HG03442 (cell line): ENCODE measurements around the gene CCDC24.

Source experiments
- ATAC-seq: cut with Tn5 transposase; IDR thresholded peaks from one replicate; pipeline ENCODE4 v1.9.1; 2021; ENCODE audit warnings: mild to moderate bottlenecking, moderate library complexity; ENCODE audit not compliant: unreplicated experiment

The CCDC24 gene

DNA sequence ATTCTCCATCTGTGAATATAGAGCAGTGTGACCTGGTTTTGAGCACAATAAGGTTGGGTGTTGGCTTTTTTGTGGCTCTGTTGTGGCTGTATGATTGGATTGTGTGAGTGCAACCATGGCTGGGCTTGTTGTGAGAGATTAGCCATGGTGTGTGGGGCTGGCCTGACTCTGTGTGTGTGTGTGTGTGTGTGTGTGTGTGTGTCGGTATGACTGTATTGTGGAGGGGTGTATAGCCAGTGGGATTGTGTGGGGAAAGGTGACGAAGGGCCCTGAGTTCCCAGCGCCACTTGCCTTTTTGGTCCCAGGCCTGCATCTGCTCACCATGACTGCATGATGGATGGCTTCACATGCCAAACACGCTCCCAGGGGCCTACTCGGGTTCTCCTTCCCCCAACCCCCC, 45.8 kb downstream of the CCDC24 start:
- ATAC-seq: no peak

DNA sequence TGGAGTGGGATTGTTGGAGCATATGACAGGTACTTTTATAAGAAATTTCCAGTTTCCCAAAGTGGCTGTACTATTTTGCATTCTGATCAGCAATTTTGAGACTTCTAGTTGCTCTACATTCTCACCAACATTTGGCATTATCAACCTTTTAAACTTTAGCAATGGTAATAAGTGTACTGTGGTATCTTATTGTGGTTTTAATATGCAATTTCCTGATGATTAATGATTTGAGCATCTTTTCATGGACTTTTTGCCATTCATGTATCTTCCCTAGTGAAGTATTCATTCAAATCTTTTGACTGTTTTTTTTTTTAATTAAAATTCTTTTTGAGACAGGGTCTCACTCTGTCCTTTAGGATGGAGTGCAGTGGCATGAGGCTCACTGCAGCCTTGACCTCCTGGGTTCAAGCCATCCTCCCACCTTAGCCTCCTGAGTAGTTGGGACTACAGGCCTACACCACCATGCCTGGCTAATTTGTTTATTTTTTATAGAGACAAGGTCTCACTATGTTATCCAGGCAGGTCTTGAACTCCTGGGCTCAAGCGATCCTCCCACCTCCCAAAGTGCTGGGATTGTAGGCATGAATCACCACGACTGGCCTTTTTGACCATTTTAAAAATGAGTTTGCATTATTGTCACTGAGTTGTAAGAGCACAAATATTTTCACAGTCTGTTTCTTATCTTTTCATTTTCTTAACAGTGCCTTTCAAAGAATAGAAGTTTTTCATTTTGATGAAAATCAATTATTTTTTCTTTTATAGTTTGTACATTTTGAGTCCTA, 47.7 kb downstream of the CCDC24 start:
- ATAC-seq: no peak

DNA sequence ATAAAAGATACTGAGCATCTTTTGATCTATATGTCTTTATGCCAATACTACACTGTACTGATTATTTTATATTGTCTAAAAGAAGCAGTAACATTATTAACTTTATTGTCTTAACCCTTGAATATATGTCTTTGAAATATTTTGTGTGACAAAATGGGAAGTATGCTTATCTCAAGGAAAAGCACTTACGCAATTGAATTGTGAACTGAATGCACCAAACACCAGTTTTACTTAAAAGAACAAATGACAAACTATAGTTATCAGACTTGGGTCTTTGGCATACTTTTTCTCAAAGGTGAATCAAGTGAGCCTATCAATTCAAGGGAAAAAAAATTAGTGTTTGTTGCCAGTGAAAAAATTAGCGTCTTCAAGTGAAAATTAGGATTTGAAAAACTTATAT, 49.0 kb downstream of the CCDC24 start:
- ATAC-seq: no peak

DNA sequence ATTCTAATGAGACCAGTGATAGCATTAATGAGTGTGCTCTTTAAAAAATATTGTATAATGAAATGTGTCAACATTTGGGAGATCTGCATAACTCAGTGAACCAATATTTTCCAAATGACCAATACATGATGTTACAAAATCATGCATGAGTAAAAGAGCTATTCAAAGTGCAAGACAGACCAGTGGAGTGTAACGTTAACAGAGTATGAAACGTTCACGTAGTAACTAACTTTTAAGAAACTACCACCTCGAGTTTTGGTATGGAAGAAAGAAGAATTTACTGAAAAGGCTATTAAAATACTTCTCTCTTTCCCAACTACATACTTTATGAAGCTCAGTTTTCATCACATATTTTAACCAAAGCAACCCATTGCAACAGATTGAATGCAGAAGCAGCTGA, 49.4 kb downstream of the CCDC24 start:
- ATAC-seq: no peak

DNA sequence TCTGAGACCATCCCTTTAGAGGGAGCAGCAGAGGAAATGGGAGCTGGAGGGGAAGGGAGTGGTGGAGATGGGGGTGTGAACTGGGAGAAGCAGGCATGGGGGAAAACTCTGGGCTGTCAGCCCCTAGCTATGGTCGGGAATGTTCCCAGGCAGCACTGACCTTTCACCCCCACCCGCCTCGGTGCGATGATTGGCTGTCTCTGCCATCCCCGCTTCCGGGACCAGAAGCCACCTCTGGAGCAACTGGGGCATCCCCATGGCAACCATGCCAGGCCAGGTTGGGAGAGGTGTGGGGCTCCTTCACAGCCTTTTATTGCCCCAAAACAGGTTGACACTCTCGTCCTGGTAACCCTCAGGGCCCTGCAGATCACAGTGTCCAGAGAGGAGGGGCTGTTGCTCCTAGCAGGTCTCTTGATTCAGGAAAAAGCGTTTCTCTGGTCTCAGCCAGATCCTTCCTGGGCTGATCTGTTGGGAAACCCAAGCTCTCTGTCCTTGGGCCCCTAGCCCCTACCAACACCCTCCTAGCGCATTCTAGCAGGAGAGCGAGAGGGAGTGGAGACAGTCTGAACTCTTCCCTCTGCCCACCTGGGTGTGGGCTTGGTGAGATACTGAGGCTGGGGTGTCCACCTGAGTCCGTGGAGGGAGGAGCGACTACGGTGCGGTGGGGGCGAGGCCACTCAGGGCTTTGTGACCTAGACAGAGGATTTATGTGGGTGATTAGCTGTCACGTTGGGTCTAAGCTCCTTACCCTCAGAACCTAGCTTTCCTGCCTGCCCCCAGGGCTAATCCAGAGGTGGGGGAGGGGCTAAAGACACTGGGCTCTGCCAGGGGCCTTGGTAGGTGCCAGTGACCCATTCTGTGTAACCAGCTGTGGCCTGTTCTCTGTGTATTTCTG, 52.0 kb downstream of the CCDC24 start:
- ATAC-seq: no peak

DNA sequence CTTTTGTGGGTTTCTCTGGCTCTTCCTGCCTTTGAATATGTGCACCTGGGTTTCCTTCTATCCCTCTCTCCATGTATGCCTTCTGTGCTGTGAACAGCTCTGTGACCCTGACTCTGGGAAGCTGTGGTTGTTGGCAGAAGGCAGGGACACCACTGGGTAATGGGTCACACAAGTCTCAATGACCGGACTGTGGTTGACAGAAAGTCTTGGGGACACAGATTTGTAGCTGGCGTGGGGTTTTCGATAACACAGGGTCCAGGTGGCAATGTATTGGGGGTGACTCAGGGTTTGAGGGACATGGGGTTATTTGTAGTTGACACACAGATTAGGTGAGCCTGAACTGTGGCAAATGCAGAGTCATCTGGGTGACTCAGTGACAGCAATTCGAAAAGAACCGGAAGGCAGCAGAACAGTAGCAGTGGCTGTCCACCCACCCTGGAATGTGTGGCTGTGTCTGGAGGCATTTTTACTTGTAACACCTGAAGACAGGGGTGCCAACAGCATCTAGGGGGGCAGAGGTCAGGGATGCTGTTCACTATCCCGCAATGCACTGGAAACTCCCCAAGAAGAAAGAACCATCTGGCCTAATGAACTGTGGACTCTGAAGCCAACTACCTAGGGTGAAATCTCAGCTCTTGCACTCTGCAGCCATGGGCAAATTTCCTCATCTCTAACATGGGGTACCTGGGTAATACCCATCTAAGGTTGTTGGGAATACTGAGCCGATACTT, 52.8 kb downstream of the CCDC24 start:
- no peak for ATAC-seq

DNA sequence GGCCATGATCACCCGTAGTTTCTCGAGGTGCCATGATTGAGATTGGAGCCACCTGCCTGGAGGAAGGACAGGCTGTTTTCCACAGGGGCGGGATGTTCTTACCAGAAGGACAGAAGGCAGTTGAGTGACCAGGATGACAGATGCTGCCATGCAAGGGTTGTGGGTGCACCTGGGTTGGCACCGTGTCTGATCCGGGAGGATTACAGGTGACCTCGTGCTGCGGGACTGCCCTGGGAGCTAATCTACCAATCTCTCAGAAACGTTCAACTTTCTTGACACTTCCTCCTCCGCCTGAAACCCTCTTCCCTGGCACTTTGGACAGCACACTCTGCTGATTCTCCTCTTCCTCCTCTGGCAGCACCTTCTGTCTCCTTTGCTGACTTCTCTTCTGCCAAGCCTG, 53.7 kb downstream of the CCDC24 start:
- ATAC-seq: no peak
